ACHN (cell line): Measurements from ENCODE around the gene SLC66A2.

ENCODE experiments used
- DNase-seq: peaks from one replicate; pipeline ENCODE4 v3.0.0-alpha.2; 2015
- in situ Hi-C: cut with HindIII; loops from 2 replicates; pipeline ENCODE4 v1.10.0; 2017; ENCODE audit warnings: low sequenced_read_pairs, low pct_ligation_motif_present, low pct_unique_long_range_greater_than_20kb

The SLC66A2 gene

DNA sequence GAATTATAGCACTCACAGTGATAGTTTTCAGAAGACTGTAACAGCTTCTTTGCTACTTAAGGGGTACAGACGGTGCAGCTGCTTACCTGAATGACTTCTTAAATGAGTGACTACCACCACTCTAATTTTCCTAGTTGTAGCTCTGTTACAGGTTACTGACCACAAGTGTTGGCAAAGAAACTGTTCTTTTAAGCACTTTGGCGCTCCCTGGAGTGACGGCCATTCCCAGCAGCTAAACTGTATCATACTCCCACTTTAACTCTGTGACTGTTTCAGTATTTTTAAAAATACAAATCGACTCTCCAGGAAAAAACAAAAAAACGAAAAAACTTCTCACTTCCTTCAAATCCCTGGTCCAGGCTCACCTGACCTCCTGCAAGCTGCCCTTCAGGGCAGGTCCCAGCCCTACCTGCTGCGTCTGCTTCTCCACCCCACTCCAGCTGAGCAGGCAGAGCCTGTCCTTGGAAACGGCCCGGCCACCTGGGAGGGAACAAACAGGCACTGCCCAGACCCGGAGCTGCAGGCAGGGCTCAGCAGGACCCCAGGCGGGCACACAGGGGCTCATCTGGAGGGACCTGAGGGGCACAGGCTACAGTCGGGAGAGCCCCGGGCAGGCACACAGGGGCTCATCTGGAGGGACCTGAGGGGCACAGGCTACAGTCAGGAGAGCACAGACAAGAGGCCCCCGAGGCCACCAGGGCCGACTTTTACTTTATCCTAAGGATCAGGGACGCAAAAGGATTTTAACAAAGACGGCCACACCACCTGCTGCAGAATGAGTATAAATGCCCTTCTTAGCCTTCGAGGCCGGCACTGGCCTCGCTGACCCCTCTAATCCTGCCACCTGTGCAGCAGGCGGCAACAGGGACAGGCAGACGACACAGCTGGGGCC is 24.5 kb downstream of the SLC66A2 start:
- in situ Hi-C loops, result no loop called here

DNA sequence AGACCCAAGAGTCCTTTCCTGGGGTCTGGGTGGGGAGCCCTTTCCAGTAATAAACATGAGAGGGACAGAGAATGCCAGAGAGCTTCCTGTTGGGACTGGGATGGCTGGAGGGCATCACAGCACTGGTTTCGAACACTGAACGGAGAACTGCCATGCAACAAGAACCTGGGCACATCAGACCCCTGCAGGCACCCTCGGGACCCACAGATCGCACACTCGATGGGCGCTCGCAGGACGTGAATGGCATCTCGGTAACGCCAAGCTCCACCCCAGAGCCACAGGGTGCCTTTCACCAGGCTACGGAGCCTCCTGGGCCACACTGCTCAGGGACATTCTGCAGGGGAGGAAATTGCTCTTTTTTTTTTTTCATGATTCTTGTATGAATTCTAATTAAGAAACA is 25.1 kb downstream of the SLC66A2 start:
- in situ Hi-C loops, result no loop called here
- no peak for DNase-seq

More for the DNA sequence above, 24.5 kb downstream of the SLC66A2 start:
- DNase-seq, result no peak

DNA sequence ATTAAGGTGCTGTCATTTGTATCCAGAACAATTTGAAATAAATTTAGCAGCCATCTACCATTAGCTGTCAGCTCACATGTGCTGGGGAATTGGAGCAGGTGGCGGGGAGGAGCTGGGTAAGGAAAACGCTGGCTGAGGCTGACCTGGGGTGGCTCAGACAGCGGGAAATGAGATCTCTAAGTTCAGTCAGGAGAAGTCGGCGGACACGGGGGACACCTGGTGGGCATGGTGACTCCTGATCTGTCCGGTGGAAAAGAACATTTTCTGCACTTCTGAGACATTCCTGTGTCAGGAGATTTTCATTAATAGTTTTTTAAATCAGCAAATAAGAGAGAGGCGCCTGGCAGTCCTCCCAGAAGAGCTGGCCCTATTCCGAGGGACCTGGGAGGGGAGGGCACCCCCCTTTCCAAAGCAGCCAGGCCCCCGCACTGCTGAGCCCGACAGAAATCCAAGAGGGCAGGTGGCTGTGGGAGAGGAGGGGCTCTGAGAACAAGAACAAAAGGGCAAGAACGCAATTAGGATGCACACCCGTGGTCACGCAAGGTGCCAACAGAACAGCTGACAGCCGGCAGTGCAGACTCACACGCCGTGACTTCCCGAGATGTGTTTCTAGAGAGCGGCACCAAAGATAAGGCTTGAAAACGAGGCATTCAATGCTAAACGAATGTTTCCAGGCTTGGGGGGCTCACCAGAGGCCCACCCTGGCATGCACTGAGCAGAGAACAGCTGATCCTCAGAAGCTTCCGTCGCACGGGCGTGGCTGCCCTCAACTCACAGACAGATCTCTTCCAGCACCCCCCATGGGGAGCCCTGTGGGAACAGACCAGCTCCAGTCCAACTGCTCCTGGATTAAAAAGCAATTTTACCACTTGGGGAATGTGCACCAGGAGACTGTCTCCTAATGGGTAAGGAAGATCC is 26.4 kb downstream of the SLC66A2 start:
- no peak for DNase-seq
- in situ Hi-C loops, result no loop called here

DNA sequence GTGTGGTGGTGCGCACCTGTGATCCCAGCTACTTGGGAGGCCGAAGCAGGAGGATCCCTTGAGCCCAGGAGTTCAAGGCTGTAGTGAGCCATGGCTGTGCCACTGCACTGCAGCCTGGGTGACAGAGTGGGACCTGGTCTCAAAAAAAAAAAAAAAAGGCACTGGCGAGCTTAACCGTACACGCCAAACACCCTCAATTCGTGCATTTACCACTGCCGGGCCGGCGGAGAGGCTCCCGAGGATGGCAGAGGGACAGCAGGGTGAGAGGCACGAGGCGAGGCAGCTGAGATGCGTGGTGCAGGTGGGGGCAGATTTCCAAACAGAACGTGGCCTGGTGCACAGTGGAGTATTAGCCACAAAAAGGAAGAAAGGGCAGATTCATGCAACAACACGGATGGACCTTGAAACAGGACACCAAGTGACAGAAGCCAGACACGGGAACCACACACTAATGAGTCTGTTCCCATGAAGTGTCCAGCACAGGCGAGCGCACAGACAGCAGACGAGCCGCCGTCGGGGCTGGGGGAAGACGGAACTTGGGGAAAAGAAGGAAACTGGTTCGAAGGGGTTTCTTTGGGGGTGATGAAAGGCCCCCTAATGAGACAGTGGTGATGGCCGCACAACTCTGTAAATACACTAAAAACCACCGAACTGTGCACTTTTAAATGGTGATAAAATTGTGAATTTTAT is 27.4 kb downstream of the SLC66A2 start:
- in situ Hi-C loops, result no loop called here
- DNase-seq, result no peak

DNA sequence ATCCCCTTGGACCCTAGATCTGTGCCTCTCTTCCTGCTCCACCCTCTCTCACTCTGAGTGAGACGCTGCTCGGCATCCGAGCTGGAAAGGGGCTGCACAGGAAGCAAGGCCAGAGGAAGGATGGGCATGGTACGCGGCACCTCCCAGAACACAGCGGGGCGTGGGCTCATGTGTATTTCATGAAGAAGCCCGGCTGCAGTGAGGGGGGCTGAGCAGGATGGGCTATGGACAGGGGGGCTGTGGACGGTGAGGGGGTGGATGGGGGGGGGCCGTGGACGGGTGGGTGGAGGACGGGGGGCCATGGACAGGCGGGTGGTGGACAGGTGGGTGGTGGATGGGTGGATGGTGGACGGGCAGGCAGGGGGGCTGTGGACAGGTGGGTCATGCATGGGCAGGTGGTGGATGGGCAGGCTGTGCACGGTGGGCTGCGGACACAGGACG is 28.5 kb downstream of the SLC66A2 start:
- in situ Hi-C loops, result no loop called here
- no peak for DNase-seq

DNA sequence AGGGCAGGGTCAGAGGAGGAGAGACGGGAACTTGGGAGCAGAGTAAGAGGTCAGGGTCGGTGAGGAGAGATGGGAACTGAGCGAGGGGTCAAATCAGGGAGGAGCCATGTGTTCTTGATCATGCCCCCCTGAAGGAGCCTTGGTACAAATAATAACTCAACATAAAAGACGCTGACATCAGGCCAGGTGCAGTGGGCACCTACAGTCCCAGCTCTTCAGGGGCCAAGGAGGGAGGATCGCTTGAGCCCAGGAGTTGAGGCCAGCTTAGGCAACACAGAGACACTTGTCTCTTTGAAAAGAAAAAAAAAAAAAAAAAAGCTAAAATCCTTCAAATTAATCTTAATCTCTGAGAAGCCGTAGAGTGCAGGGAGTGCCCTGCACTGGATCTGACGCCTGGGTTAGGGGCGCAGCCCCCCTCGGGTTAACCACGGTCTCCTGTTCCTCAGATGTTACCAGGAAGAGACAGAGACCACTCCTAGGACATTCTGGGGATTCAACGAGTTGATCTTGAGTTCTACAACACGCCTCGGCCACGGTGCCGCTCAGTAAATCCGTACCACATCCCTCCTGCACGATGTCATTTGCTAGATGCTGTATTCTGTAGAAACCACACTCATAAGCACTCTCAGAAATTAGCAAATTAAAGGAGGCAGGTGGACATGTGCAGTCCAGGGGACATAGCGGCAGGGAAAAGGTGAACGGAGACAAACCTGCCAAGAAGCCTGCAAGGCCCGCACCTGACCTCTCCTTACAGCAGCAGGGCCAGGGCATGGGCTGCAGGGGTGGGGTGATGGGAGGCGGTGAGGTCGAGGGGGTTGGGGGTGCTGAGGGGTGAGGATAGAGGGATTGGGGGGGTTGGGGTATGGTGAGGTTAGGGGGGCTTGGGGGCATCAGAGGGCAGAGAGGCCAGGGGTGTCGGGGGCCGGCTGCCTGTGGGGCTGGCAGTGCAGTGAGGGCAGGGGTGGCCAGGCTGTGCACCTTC is 29.2 kb downstream of the SLC66A2 start:
- no peak for DNase-seq
- in situ Hi-C loops, result no loop called here

DNA sequence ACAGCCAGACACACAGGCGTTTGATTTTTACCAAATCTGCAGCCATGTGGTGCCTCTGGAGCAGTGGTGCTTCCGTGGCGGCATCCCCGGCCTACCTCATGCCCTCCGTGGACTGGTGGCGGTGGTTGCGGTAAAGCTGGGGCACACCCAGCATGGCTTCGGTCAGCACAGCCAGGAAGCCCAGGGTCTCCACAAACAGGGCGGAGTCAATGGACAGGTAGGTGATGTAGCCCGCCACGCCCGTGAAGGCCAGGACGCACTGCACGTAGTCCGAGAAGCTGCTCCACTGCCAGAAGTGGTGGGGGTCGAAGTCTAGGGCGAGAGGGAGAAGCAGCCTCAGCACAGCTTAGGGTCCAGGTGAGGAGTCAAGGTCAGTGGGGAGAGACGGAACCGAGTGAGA is 32.4 kb downstream of the SLC66A2 start:
- DNase-seq, result no peak
- in situ Hi-C loops, result no loop called here

DNA sequence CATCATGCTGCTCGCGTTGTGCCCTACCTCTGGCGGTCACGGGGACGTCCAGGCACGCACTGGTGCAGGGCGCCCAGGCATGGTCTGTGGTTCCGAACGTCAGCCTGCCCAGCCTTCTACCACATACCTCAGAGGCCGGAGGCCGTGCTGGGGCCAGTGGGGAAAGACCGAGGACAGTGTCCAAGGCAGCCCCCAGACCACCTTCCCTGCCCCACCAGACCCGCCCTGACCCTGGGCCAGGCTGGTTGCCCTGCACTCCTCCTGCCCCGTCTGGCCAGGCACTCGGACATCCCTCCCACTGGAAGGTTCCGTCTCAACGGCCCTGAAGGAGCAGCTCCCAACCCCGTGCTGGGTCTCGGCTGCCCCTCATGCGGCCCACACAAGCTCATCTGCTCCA is 32.8 kb downstream of the SLC66A2 start:
- DNase-seq, result no peak
- in situ Hi-C loops, result no loop called here

DNA sequence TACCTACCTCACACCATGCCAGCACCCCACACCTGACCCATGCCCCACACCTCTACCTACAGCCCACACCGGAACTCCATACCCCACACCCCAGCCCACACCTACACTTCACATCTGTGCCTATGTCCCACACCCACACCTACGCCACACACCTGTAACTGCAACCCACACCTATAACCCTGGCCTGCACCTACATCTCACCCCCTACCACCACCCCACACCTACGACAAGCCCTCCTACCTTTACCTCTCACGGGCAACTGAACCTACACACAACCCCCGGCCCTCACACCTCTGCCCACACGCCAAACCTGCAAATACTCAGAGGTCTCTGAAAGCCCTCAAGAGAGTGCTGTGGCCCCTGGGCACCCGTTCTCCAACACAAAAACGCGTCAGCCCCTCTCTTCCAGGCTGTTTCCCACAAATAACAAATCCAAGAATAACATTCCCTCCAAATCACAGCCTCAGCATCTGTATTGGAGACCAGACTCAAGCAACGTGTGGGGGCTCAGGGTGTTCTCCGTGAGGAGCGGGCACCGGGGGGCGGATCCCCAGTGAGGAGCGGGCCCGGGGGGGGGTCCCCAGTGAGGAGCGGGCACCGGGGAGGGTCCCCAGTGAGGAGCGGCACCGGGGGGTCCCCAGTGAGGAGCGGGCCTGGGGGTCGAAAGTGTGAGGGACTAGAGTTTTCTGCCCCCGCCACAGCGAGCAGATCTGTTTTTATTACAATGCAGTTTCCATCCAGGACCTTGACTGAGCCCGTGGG is 33.4 kb downstream of the SLC66A2 start:
- in situ Hi-C loops, result no loop called here
- no peak for DNase-seq

DNA sequence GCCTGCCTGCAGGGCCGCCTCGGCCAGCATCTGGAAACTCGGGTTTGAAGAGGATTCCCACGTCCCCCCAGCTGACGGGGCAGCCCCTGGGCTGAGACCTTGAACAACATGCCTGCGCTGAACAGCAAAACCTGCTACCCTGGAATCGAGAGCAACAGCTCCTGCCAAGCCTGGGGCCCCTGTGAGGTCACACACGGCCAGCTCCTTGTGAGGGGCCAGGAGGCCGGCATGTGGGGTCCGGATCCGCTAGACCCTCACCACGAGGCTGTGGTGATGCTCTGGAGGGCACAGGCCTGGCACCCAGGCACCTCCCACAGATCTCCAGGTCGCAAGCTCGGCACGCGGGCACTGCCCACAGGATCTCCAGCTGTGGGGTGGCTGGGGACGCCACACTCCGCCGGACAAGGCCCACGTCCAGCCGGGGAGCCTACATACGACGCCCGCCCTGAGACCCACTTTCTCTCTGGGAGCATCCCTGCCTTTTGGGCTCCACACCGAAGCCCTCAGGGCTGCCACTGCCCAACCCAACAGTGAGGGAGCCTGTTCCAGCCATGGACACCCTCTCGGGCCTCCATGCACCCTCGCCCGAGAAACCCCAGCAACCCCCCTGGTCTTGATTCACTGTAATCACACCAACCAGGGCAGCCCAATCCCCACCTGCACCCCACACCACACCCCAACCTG is 34.1 kb downstream of the SLC66A2 start:
- in situ Hi-C loops, result no loop called here
- no peak for DNase-seq

DNA sequence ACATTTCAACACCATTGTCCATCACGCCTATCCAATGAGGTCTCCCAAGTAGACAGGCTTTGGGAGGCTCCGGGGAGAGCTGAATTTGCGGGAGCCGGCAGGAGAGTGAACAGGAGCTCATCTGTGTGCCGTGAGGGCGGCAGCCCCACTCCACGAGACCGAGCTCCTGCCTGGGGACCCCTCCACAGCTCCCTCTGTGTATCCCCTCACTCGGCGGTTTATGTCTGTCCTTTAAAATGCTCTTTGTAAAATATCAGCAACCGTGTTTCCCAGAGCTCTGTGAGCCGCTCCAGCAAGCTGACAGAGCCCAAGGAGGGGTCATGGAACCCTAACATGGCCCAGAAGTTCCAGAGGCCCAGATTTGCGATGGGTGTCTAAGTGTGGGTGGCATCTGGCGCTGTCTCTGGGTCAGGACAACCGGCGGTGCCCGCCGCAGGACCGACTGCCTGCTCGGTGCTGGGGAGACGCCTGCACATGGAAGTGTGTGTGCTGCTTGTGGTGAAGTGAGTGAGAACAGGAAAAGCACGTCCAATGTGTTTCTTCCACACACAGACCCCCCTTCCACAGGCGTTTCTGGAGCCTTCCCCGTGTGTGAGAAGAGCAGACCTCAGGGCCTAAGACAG is 34.8 kb downstream of the SLC66A2 start:
- in situ Hi-C loops, result no loop called here
- DNase-seq, result no peak

DNA sequence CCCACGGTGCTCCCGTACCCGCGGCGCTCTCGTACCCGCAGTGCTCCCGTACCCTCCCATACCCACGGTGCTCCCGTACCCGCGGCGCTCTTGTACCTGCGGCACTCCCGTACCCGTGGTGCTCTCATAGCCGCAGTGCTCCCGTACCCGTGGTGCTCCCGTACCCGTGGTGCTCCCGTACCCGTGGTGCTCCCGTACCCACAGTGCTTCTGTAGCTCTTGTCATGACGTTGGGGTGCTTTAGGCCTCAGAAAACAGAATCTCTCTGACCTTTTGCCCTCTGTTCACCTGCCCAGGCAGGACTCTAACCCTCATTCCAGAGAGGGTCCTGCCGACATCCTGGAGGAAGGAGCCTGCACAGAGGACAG is 35.3 kb downstream of the SLC66A2 start:
- no peak for DNase-seq

DNA sequence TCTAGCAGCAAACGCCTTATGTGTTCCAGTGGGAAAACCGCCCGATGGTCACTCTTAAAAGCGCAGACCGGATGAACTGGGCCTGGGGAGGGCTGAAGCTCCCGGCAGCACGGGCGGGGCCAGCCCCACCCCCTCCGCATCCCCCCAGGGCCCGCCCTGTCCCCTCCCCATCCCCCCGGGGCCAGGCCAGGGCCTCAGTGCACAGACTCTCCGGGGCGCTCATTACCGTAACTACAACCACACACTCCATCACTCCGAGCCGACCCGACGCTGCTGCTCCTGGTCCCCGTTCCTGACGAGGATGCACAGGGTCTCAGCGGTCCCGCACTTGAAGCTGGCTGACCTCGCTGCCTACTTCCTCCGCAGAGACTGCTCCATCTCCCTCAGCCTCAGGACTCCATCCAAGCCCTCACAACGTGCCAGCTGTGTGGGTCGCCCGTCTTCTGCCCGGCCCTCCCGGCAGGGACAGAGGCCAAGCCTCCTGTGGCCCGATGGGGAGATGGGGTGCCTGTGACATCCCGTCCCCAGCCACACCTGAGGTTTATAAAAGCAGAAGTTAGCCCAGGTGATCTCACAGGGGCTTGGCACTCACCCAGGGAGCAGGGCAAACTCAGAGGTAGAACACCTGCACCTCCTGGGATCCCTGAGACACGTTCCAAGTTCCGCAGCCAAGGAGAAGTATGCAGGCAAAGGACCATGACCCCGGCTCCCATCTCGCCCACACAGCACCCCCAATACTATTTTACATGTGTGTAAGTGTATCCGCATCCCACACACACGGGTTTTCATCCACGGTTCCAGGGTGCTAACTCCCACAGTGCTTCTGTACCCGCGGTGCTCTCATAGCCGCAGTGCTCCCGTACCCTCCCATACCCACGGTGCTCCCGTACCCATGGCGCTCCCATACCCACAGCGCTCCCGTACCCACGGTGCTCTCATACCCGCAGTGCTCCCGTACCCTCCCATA is 36.0 kb downstream of the SLC66A2 start:
- in situ Hi-C loops, result no loop called here
- DNase-seq, result no peak

More for the DNA sequence above, 35.3 kb downstream of the SLC66A2 start:
- in situ Hi-C loops, result no loop called here

DNA sequence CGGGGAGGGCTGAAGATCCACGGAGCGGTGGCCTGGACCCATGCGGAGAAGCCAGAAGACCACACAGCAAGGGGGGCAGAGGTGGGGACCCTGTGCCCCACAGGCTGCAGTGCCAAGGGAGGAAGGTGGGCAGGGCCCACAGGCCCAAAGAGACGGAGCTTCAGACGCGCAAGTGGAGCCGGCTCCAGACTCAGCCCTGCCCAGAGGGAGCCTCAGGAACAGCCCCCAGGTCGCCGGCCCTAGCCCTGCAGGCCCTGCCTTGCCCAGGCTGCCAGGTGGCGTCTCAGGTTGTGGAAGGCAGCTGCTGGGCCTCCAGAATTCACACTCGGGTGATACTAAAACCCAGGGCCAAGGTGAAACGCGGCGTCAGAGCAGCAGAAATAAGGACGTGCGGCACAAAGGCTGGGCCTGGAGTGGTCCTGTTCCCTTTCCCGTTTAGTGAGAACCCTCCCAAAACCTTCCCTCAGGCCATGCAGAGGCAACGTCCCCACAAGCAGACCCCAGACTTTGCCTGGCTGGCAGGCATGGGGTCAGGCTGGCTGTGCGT is 36.8 kb downstream of the SLC66A2 start:
- in situ Hi-C loops, result no loop called here
- no peak for DNase-seq
